CD4-positive, alpha-beta T cell treated with Interleukin-4 for 1 hour (primary cell): ENCODE results near the gene EVC.
"Not testable (repeated sequence)": the region's sequence is repeated elsewhere in the genome, so short reads cannot be mapped to it uniquely, and the experiment has no call there.

Source experiments
- DNase-seq, 2 donors: peaks; one replicate each; pipeline ENCODE4 v3.0.0-alpha.2; 2020 to 2022

Gene EVC

GRCh38 chr4:5854929-5855328, 143.9 kb downstream of the EVC start:
- no peak for DNase-seq

- DNase-seq: not testable (repeated sequence)
These were observed 145.4 kb downstream of the EVC start for GRCh38 chr4:5856362-5856761.

- no peak for DNase-seq
These were observed 146.2 kb downstream of the EVC start for GRCh38 chr4:5857199-5857598.

- no peak for DNase-seq
These were observed 147.2 kb downstream of the EVC start for GRCh38 chr4:5858020-5858769.

GRCh38 chr4:5863461-5864113, 152.6 kb downstream of the EVC start:
- no peak for DNase-seq
